Hematopoietic multipotent progenitor cell treated with erythropoietin and hydrocortisone succinate and interleukin-3 and kit ligand, for 6 days (in vitro differentiated cells): ENCODE data around the gene SHC2.
"Not testable (repeated sequence)": the region's sequence is repeated elsewhere in the genome, so short reads cannot be mapped to it uniquely, and the experiment has no call there.

Experiments used
- DNase-seq: peaks from one replicate; pipeline ENCODE4 v3.0.0-alpha.2; 2015

The SHC2 gene

DNA sequence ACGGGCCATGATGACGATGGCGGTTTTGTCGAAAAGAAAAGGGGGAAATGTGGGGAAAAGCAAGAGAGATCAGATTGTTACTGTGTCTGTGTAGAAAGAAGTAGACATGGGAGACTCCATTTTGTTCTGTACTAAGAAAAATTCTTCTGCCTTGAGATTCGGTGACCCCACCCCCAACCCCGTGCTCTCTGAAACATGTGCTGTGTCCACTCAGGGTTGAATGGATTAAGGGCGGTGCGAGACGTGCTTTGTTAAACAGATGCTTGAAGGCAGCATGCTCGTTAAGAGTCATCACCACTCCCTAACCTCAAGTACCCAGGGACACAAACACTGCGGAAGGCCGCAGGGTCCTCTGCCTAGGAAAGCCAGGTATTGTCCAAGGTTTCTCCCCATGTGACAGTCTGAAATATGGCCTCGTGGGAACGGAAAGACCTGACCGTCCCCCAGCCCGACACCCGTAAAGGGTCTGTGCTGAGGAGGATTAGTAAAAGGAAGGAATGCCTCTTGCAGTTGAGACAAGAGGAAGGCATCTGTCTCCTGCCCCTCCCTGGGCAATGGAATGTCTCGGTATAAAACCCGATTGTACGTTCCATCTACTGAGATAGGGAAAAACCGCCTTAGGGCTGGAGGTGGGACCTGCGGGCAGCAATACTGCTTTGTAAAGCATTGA lies 74.1 kb downstream of the SHC2 start:
- not testable (repeated sequence) for DNase-seq

DNA sequence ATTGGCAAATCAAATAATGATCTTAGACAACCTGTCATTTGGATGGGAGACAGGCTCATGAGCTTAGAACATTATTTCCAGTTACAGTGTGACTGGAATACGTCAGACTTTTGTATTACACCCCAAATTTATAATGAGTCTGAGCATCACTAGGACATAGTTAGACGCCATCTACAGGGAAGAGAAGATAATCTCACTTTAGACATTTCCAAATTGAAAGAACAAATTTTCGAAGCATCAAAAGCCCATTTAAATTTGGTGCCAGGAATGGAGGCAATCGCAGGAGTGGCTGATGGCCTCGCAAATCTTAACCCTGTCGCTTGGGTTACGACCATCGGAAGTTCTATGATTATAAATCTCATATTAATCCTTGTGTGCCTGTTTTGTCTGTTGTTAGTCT lies 74.6 kb downstream of the SHC2 start:
- not testable (repeated sequence) for DNase-seq

DNA sequence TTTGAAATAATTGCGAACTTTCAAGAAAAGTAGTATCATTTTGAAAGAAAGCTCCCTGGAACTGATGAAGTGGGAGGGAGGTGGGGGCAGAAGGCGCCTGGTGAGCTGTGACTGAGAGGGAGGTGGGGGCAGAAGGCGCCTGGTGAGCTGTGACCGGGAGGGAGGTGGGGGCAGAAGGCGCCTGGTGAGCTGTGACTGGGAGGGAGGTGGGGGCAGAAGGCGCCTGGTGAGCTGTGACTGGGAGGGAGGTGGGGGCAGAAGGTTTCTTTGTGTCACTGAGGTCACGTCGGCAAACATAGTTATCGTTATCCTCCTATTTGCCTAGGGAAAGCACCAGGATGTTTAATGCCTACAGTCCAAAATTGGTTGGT lies 76.0 kb downstream of the SHC2 start:
- no peak for DNase-seq

DNA sequence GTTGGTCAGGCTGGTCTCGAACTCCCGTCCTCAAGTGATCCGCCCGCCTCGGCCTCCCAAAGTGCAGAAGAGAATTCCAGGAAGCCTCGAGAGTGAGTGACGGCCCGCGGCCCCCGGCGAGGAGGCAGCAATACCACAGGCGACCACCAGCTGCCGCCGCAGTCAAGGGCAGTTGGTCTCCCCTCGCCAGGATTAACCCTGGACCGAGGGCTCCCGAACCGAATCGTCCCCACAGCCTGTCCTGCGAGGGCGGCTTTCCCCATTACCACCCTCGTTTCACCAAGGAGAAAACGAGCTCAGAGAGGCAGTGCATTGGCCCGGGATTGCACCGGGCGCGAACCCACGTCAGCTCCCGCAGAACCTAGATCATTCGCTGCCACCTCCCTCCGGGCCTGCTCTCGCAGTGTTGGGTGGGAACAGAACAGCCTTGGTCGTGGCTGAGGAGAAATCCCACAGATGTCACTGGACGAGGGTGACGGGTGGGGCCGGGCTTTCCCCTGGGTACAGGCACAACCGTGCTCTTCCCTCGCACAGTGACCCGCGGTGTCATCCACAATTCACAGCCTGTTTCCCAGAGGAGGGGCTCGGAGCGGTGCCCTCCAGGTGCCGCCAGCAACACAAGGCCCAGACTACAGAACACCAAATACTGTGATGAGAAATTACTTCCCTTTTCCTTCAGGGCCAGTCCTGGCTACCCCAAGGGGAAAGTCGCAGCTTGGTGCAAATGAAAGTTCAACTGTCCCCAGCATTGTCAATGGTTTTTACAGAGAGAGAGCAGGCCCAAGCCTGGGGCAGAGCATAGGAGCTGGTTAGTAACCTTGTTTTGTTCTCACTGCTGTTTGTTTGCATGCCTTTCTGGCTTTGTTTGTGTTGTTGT lies 76.7 kb downstream of the SHC2 start:
- peak; percentile 34 for DNase-seq

DNA sequence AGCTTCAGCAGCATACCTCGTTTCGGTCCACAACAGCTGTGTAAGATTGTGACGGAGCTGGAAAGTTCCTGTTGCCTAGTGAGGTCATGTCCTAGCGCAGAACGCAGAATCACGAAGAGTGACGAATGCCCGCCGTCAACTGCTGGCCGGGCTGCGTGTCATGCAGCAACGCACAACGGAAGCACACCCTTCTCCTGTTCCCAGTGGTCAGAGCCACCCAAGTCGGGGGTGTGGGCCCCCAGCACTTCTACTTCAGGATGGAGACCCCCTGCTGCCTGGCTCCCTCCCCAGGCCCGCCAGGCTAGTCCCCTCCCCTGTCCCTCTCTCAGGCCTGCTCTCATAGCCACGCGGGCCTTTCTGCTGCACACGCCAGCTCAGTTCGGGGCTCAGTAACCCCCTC lies 77.8 kb downstream of the SHC2 start:
- DNase-seq, result no peak

DNA sequence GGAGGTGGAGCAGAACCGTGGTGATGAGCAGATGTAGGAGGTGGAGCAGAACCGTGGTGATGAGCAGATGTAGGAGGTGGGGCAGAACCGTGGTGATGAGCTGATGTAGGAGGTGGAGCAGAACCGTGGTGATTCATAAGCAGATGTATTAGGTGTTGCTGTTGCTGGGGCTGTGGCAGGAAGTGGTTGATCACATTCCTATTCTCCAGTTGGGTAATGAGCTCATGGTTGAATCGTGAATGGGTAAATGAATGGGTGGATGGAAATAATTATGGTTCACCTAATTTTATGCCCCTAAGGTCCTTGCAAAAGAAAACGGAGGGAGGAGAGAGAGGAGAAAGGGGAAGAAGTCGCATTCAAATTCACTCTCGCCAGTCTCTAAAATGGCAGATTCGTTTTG lies 78.3 kb downstream of the SHC2 start:
- not testable (repeated sequence) for DNase-seq

DNA sequence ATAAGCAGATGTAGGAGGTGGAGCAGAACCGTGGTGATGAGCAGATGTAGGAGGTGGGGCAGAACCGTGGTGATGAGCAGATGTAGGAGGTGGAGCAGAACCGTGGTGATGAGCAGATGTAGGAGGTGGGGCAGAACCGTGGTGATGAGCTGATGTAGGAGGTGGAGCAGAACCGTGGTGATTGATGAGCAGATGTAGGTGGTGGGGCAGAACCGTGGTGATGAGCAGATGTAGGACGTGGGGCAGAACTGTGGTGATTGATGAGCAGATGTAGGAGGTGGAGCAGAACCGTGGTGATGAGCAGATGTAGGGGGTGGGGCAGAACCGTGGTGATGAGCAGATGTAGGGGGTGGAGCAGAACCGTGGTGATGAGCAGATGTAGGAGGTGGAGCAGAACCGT lies 78.9 kb downstream of the SHC2 start:
- DNase-seq, result not testable (repeated sequence)

DNA sequence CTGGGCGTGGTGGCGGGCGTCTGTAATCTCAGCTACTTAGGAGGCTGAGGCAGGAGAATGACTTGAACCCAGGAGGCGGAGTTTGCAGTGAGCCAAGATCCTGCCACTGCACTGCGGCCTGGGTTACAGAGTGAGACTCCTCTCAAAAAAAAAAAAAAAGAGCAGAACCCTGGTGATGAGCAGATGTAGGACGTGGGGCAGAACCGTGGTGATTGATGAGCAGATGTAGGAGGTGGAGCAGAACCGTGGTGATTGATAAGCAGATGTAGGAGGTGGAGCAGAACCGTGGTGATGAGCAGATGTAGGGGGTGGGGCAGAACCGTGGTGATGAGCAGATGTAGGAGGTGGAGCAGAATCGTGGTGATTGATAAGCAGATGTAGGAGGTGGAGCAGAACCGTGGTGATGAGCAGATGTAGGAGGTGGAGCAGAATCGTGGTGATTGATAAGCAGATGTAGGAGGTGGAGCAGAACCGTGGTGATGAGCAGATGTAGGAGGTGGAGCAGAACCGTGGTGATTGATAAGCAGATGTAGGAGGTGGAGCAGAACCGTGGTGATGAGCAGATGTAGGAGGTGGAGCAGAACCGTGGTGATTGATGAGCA lies 80.1 kb downstream of the SHC2 start:
- DNase-seq, result not testable (repeated sequence)

DNA sequence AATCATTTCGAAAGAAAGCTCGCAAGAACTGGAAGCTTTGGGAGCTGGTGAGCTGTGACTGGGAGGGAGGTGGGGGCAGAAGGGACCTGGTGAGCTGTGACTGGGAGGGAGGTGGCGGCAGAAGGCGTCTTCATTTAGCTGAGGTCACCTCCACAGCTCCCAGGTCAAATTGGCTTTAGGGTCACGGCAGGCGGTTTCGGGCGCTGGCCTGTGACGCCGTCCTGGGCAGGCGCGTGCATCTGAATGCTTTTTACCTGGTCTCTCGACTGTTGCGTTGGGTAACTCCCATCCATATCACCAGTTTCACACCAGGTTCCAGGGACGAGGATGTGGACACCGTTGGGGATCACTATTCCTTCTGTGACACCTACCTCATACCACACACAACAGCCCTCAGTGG lies 81.0 kb downstream of the SHC2 start:
- no peak for DNase-seq

DNA sequence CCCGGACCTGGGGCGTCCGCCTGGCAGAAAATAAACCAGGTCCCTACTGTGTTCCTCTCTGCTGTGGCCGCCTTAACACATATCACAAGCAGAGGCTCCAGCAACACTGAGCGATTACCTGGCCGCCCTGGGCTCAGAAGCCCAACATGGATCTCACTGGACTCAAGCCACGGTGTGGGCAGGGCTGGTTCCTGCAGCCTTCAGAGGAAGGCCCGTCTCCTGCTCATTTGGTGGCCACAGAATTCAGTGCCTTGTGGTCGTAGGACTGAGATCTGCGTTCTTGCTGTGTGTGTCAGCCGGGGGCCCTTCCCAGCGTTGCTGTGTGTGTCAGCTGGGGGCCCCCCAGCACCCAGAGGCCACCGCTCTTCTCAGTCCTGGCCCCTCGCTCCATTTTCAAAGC lies 82.1 kb downstream of the SHC2 start:
- no peak for DNase-seq

DNA sequence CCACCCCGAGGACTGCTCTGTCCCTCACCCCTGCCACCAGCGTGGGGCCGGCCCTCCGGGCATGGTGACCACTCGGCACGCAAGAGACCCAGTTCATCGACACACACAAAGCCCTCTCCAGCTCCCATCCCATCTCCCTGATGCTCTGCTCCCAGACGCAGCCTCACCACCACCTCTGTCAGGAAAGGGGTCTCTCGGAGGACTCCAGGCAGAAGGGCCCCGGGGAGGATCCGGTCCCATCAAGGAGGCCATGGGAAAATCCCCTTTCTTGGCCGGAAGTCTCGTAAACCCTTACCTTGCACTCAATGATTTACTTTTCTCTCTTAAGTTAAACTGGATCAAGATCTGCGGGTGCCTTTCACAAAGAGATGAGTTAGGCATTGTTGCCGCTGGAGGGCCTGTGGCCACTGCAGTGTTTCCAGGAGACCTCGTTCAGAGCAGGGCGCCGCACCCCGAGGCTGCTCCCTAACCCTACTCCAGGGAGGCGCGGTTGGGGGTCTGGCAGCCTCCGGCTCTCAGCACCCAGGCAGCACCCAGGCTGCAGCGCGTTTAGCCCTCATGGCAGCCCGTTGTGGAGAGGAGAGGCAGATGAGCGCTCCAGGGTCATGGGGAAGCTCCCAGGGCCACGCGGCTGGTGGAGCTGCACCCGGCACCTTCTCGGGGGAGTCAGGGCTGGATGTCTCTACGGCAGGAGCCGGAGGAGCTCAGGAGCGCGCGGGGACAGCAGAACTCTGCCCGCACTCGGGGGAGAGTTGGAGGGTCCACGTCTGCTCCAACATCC lies 82.8 kb downstream of the SHC2 start:
- no peak for DNase-seq

DNA sequence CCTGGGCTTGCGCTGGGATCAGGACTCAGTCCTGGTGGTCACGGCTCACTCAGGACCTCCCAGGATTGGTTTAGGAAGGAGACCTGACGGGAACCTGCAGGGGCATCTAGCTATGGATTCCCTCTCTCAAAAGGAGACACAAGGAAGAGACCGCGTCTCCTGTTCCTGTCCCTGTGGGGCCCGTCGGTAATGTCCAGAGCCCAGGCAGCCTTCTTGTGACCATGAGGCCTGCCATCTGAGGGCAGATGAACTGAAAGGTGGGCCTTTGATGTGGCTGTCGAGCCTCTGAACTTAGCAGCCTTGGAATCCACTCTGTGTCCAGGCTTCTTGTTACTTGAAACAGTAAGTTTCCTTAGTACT lies 84.7 kb downstream of the SHC2 start:
- no peak for DNase-seq

DNA sequence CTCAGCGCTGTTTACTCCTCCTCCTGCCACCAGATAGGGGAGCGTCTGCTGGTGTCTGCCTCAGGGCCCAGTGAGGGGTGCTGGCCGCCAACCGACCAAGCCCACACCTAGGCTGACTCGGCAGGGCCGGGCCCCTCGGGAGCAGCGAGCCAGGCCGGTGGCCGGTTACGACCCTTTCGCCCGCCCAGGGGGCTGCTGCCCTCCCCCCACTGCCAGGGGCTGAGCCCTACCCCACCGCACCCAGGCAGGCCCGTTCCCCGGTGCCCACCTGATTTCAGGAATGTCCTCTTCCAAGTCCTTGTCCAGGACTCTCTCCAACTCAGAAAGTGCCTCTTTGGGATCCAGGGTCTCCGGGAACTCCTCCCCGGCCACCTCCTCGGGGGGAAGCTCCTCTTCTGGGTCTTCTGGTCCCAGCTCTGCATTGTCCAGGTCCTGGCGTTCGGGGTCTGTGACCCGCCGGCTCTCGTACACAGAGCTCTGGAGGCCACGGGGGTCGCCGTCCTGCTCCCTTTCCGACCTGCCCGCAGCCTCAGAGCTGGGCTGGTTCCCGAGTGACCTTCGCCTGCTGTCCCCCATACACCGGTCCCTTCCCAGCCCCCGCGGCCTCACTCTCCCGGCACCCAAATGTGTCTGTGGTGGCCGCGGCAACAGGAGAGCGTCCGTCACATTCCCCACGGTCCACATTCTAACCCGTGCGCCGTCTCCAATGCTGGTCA lies 85.3 kb downstream of the SHC2 start:
- no peak for DNase-seq

DNA sequence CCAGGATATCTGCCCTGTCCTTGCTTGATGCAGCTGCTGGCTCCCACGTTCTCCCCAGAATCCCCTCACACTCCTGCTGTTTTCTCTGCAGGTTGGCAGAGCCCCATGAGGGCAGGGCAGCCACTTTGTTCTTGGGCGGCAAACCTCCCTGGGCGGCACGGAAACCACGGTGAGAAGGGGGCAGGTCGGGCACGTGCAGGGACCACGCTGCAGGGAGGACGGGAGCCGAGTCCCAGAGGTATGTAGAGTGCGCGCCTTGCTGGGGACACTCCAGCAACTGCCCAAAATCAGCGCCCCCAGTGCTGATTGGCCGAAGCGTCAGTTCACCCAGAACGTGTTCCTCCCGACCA lies 86.0 kb downstream of the SHC2 start:
- no peak for DNase-seq

DNA sequence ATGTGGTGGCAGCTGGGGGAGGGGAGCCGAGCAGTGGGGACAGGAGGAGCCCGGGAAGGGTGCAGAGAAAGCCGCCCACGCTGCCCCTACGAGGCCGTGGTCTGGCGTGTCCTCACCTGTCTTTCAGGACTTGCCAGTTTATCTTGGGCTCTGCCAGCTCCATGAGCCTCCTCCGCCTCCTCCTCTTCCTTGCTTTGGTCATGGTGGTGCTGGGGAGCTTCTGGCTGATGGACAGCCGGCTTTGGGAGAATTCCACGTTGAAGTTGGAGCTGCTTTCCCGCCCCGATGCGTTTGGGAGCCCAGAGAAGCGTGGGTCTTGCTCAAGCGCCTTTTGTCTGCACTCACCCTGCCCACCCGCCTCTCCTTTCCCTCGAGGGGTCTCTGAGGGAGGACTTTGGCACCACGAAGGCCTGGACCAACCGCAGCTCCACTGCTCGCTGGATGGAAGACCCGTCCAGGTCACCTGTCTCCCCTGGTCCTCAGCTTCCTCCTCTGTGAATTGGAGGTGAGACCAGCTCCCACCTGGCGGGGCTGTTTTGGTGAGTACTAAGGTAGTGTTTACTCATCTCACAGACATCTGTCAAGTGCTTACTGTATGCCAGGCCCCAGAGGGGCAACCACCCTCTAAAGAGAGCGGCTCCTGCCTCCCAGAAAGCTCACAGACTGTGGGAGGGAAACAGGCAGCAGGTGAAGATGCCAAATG lies 86.5 kb downstream of the SHC2 start:
- no peak for DNase-seq

DNA sequence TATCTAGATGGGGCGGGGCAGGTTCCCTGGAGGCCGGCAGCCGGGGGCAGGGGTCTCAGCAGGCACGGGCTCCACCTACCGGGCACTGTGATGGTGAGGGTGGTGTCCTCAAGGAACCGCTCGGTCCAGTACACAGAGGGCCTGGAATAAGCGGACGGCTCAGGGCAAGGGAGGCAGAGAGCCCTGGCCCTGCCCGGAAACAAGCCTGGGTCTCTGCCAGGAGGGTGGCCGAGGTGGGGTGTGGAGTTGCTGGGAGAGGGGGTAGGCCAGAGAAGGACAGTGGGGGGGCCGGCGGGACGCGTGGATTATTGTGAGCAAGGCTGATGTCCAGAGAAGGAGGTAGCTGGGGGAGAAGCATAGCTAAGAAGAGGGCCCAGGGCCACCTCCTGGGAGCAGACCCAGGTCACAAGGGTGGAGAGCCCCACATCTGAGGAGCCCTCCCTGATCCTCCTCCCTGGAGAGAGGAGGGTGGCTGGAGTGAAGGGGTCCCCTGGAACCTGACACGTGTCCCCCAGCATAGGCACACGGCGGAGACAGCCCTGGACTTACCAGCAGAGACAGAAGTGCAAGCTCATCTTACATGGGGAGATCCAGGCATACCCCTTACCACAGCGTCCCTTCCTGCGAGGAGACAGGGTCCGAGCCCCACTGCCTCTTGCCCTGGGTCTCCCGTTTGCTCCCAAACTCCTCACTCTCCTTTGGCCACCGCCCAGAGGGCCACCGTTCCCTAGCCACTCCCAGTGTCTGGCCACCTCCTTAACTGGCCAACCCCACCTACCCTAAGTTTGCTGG lies 87.2 kb downstream of the SHC2 start:
- DNase-seq, result no peak

DNA sequence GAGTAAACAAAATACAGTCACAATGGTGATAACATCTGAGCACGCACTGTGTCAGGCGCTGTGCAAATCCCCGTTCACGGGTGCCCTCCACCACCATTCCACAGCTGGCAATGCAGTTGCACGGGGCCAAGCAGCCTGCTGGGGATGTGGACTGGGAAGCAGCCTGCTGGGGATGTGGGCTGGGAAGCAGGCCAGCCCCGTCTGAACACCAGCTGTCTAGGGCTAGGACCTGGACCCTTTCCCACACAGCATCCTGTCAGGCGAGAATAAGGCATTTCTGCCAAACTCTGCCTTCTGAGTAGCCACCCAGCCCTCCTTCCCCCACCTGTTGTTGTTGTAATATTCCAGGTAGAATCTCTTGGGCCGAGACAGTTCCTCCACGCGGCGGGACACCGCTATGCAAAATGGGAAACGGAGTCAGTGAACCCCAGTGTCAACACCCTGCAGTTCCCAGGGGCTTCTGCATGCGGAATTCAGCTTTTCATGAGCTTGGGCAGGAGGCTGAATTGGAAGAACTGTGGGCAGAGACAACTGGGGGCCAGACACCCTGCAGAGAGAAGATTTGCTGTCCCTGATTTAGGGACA lies 88.4 kb downstream of the SHC2 start:
- DNase-seq, result no peak

DNA sequence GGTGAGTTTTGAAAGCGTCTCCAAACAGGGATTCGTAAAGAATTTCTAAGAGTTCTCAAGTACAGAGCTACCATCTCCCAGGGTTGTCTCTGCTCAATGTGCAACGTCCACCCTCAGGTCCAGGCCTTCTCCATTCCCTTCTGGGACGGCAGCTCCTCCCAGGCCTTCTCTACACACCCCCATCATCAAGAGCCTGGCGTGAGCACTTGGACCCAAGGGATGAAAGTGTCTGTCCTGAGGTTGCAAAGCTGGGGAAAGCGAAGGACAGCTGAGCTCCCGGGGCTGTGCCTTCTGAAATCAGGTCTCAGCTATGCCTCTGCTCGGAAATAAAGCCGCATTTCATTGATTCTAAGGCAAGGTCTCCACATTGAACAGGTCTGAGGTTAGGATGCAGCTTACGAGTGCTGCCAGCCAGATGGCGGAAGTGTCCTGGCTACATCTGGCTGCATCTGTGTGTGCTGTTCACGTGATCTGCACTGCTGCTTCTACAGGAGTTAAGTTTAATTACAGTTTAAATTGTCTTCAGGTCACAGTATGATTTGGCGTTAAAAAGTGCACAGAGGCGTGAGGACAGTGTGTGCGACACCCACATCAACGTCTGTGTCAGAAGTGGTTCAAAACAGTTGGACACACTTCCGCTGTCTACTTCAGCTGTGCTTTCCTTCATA lies 89.2 kb downstream of the SHC2 start:
- no peak for DNase-seq

DNA sequence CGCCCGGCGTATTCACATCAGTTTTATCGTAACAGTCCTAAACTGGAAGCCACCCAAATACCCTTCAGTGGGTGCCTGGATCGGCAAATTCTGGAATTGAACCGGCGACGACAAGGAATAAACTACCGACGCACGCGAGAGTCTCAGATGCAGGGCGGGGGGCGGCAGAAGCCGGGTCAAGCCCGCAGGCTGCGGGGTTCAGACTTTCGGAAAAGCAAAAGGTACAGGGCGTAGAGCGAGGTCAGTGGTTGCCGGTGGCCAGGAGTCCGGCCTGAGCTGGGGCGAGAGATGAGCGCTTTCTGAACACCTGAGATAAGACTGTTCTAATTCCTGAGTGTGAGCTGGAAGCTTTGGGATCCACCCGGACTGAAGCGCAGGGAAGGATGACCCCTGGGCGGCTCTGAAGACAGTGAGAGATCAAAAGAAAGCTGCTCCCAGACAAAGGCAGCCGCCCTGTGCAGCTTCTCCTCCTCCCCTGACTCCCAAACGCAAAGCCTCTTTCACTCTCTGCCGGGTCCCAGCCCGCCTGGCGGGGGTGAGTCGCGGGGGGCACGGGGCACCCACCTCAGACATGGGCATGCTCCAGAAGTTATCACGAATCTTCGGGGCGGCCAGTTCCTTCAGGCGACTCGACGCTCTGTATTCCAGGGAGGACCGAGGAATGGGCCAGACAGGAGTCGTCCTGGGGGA lies 90.0 kb downstream of the SHC2 start:
- DNase-seq, result no peak

DNA sequence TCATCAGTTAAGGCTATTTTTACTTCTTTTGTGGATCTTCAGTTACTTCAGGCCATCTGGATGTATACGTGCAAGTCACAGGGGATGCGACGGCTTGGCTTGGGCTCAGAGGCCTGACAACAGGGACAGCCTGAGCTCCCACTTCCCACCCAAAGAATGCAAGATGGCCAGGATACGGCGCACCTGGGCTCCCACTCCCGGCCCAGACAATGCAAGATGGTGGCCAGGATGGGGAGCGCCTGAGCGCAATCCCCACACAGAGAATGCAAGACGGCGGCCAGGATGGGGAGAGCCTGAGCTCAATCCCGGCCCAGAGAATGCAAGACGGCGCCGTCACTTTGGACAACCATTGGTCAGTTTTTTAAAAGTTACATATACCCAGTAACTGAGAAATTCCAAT lies 91.0 kb downstream of the SHC2 start:
- no peak for DNase-seq
